ENCODE data around the gene PF4V1. TPM values are rescaled to one million over a fixed set of nuclear protein-coding genes. Genes with fewer than 3 reads are reported as not detected.

The PF4V1 gene
- not detected for total RNA-seq
- long read RNA-seq = 0 reads

GRCh38 chr4:73853246-73853704 lies at the start of gene PF4V1:
Gene PF4V1, plus strand, starts transcription at chr4:73853296. Its CDS starts 67 bp downstream, at chr4:73853363.
- ATAC-seq = peak; percentile 62
- DNase-seq = peak; percentile 41 to 43
- intact Hi-C loops (cut with DNase I, micrococcal nuclease) = no loop called here

GRCh38 chr4:73810191-73810590 lies 42.9 kb upstream of the PF4V1 start:
- intact Hi-C loops (cut with DNase I, micrococcal nuclease) = no loop called here
- no peak for ATAC-seq
- DNase-seq = no peak

GRCh38 chr4:73811841-73812240 lies 41.3 kb upstream of the PF4V1 start:
- ATAC-seq (no peak), DNase-seq (no peak)
- intact Hi-C loops (cut with DNase I, micrococcal nuclease) = no loop called here

GRCh38 chr4:73814679-73815078 lies 38.4 kb upstream of the PF4V1 start:
- intact Hi-C loops (cut with DNase I, micrococcal nuclease) = no loop called here
- DNase-seq = no peak
- ATAC-seq = peak; percentile 73

GRCh38 chr4:73815145-73815544 lies 38.0 kb upstream of the PF4V1 start:
- intact Hi-C loops (cut with DNase I, micrococcal nuclease) = no loop called here
- DNase-seq = no peak
- ATAC-seq = no peak

GRCh38 chr4:73816814-73817213 lies 36.3 kb upstream of the PF4V1 start:
- ATAC-seq (no peak), DNase-seq (no peak)
- intact Hi-C loops (cut with DNase I, micrococcal nuclease) = no loop called here

GRCh38 chr4:73817341-73817740 lies 35.8 kb upstream of the PF4V1 start:
- ATAC-seq = no peak
- intact Hi-C loops (cut with DNase I, micrococcal nuclease) = no loop called here

GRCh38 chr4:73821325-73821724 lies 31.8 kb upstream of the PF4V1 start:
- DNase-seq (no peak), ATAC-seq (no peak)
- intact Hi-C loops (cut with DNase I, micrococcal nuclease) = no loop called here

More at GRCh38 chr4:73817341-73817740, 35.8 kb upstream of the PF4V1 start:
- no peak for DNase-seq

- intact Hi-C loops (cut with DNase I, micrococcal nuclease) = no loop called here
- DNase-seq (no peak), ATAC-seq (no peak)
Measured at GRCh38 chr4:73822389-73822788, 30.7 kb upstream of the PF4V1 start.

- ATAC-seq (no peak), DNase-seq (no peak)
- intact Hi-C loops (cut with DNase I, micrococcal nuclease) = no loop called here
Measured at GRCh38 chr4:73822812-73823504, 30.1 kb upstream of the PF4V1 start.

GRCh38 chr4:73823760-73824159 lies 29.3 kb upstream of the PF4V1 start:
- intact Hi-C loops (cut with DNase I, micrococcal nuclease) = no loop called here
- DNase-seq = no peak
- ATAC-seq = no peak

GRCh38 chr4:73828956-73829355 lies 24.1 kb upstream of the PF4V1 start:
- ATAC-seq = no peak
- no peak for DNase-seq
- intact Hi-C loops (cut with DNase I, micrococcal nuclease) = no loop called here

GRCh38 chr4:73831569-73831968 lies 21.5 kb upstream of the PF4V1 start:
- intact Hi-C loops (cut with DNase I, micrococcal nuclease) = no loop called here
- ATAC-seq (no peak), DNase-seq (no peak)

- DNase-seq = no peak
- intact Hi-C loops (cut with DNase I, micrococcal nuclease) = no loop called here
- ATAC-seq = no peak
Measured at GRCh38 chr4:73832651-73833237, 20.4 kb upstream of the PF4V1 start.

- intact Hi-C loops (cut with DNase I, micrococcal nuclease) = no loop called here
- peak; percentile 54 for ATAC-seq
- peak in 1 of 2 donors; percentile 18 for DNase-seq
Measured at GRCh38 chr4:73836373-73837279, 16.5 kb upstream of the PF4V1 start, which contains the start of gene CXCL6. Gene CXCL6, plus strand, starts transcription at chr4:73836678. Its CDS starts 73 bp downstream, at chr4:73836751.

- ATAC-seq = no peak
- intact Hi-C loops (cut with DNase I, micrococcal nuclease) = no loop called here
- DNase-seq = no peak
Measured at GRCh38 chr4:73839071-73839470, 14.0 kb upstream of the PF4V1 start.

GRCh38 chr4:73839715-73840114 lies 13.4 kb upstream of the PF4V1 start:
- DNase-seq (no peak), ATAC-seq (peak; percentile 60)
- intact Hi-C loops (cut with DNase I, micrococcal nuclease) = no loop called here

GRCh38 chr4:73841243-73841925 lies 11.7 kb upstream of the PF4V1 start:
- ATAC-seq = no peak
- intact Hi-C loops (cut with DNase I, micrococcal nuclease) = no loop called here
- DNase-seq = no peak

- ATAC-seq (no peak), DNase-seq (no peak)
- intact Hi-C loops (cut with DNase I, micrococcal nuclease) = no loop called here
Measured at GRCh38 chr4:73842696-73843095, 10.4 kb upstream of the PF4V1 start.
